Measurements from ENCODE around the gene KTI12.

DNA sequence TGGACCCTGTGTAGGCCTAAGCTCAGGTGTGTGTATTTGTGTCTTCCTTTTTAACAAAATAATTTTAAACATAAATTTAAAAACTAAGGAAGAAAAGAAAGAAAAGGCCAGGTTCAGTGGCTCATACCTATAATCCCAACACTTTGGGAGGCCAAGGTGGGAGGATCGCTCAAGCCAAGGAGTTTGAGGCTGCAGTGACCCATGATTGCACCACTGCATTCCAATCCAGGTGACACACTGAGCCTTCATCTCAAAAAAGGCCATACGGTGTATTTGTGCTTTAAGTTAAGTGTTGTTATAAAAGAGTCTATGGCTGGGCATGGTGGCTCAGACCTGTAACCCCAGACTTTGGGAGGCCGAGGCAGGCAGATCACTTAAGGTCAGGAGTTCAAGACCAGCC, 51.4 kb downstream of the KTI12 start:
- TF ChIP-seq, protein P1, sequence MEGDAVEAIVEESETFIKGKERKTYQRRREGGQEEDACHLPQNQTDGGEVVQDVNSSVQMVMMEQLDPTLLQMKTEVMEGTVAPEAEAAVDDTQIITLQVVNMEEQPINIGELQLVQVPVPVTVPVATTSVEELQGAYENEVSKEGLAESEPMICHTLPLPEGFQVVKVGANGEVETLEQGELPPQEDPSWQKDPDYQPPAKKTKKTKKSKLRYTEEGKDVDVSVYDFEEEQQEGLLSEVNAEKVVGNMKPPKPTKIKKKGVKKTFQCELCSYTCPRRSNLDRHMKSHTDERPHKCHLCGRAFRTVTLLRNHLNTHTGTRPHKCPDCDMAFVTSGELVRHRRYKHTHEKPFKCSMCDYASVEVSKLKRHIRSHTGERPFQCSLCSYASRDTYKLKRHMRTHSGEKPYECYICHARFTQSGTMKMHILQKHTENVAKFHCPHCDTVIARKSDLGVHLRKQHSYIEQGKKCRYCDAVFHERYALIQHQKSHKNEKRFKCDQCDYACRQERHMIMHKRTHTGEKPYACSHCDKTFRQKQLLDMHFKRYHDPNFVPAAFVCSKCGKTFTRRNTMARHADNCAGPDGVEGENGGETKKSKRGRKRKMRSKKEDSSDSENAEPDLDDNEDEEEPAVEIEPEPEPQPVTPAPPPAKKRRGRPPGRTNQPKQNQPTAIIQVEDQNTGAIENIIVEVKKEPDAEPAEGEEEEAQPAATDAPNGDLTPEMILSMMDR (IDR thresholded peaks at IDR 0.05), result no peak
- no peak for TF ChIP-seq POLR2AphosphoS5 (IDR thresholded peaks at IDR 0.05)
